Neural cell (in vitro differentiated cells): ENCODE measurements around the gene ISY1. TPM values are rescaled to one million over a fixed set of nuclear protein-coding genes. Genes with fewer than 3 reads are reported as not detected.

ENCODE experiments used
- H2AFZ ChIP-seq: fragments of 200-600, 300-800 bp; sonication (generic), shearing (Covaris generic); 2 replicates; pipeline ENCODE4 v1.6.0; 2014; ENCODE audit warnings: low read depth, mild to moderate bottlenecking, antibody characterized with exemption, low read length, moderate library complexity
- H3F3A ChIP-seq: fragments of 200-600 bp; shearing (Covaris generic); 2 replicates; pipeline ENCODE4 v1.6.1; 2016; ENCODE audit warnings: mild to moderate bottlenecking, moderate library complexity, mixed read lengths, antibody characterized with exemption, low read length; ENCODE audit not compliant: insufficient read depth, poor library complexity, severe bottlenecking
- H3K27ac ChIP-seq: fragments of 200-600, 300-800 bp; sonication (generic), shearing (Covaris generic); 2 replicates; pipeline ENCODE4 v1.5.1; 2014; ENCODE audit warnings: mild to moderate bottlenecking, low read length, moderate library complexity
- H3K27me3 ChIP-seq: fragments of 300-800, 200-600 bp; sonication (generic), shearing (Covaris generic); 2 replicates; pipeline ENCODE4 v1.6.0; 2014; ENCODE audit warnings: mild to moderate bottlenecking, low read depth, low read length, moderate library complexity; ENCODE audit not compliant: insufficient read depth
- H3K36me3 ChIP-seq: fragments of 300-800, 200-600 bp; sonication (generic), shearing (Covaris generic); 2 replicates; pipeline ENCODE4 v1.5.1; 2014; ENCODE audit warnings: mild to moderate bottlenecking, antibody characterized with exemption, low read length, moderate library complexity; ENCODE audit not compliant: insufficient read depth
- H3K4me2 ChIP-seq: fragments of 300-800, 200-600 bp; sonication (generic), shearing (Covaris generic); 2 replicates; pipeline ENCODE4 v1.6.0; 2014; ENCODE audit warnings: mild to moderate bottlenecking, low read length
- H3K4me3 ChIP-seq: fragments of 300-800, 200-600 bp; sonication (generic), shearing (Covaris generic); 2 replicates; pipeline ENCODE4 v1.5.1; 2014; ENCODE audit warnings: mild to moderate bottlenecking, low read length, moderate library complexity
- H3K79me2 ChIP-seq: fragments of 200-600 bp; shearing (Covaris generic); replicated peaks from 2 replicates; pipeline ENCODE4 v1.6.0; 2014; ENCODE audit warnings: mild to moderate bottlenecking, low read length, moderate library complexity; ENCODE audit not compliant: insufficient read depth
- H3K9ac ChIP-seq: fragments of 300-800, 200-600 bp; sonication (generic), shearing (Covaris generic); 2 replicates; pipeline ENCODE4 v1.6.1; 2016; ENCODE audit warnings: mild to moderate bottlenecking, low read length, mixed read lengths
- H3K9me2 ChIP-seq: fragments of 200-600 bp; shearing (Covaris generic); 2 replicates; pipeline ENCODE4 v1.6.1; 2016; ENCODE audit warnings: mild to moderate bottlenecking, low read length, mixed read lengths; ENCODE audit not compliant: insufficient read depth
- H3K9me3 ChIP-seq: fragments of 200-600, 300-800 bp; sonication (generic), shearing (Covaris generic); 2 replicates; pipeline ENCODE4 v1.6.1; 2016; ENCODE audit warnings: mild to moderate bottlenecking, mixed run types, low read length, moderate library complexity, mixed read lengths
- H4K20me1 ChIP-seq: fragments of 200-600 bp; shearing (Covaris generic); 2 replicates; pipeline ENCODE4 v1.6.1; 2016; ENCODE audit warnings: mild to moderate bottlenecking, mixed run types; ENCODE audit not compliant: insufficient read depth
- CTCF ChIP-seq: fragments of 450-650 bp; IDR thresholded peaks from 2 replicates; pipeline ENCODE4 v1.5.1; 2014; ENCODE audit warnings: antibody characterized with exemption, mild to moderate bottlenecking, moderate library complexity; ENCODE audit not compliant: poor library complexity, severe bottlenecking
- EP300 ChIP-seq: fragments of 450-650 bp; conservative IDR thresholded peaks from 2 replicates; pipeline ENCODE4 v1.6.1; 2014; ENCODE audit warnings: antibody characterized with exemption, mild to moderate bottlenecking, moderate library complexity; ENCODE audit not compliant: poor library complexity, severe bottlenecking
- EZH2 ChIP-seq: fragments of 200-600, 300-800 bp; shearing (Covaris generic), sonication (generic); IDR thresholded peaks from 2 replicates; pipeline ENCODE4 v1.6.1; 2014; ENCODE audit warnings: antibody characterized with exemption, low read length, borderline replicate concordance, mild to moderate bottlenecking; ENCODE audit not compliant: insufficient read depth, poor library complexity, severe bottlenecking
- MXI1 ChIP-seq: fragments of 450-650 bp; conservative IDR thresholded peaks from 2 replicates; pipeline ENCODE4 v1.6.1; 2014; ENCODE audit warnings: antibody characterized with exemption, mild to moderate bottlenecking; ENCODE audit not compliant: poor library complexity, severe bottlenecking
- POLR2AphosphoS5 ChIP-seq: IDR thresholded peaks from 2 replicates; pipeline ENCODE4 v1.6.1; 2012
- RAD21 ChIP-seq: fragments of 450-650 bp; conservative IDR thresholded peaks from 2 replicates; pipeline ENCODE4 v1.6.1; 2014; ENCODE audit warnings: antibody characterized with exemption, mild to moderate bottlenecking, moderate library complexity
- REST ChIP-seq: IDR thresholded peaks from 2 replicates; pipeline ENCODE4 v1.6.1; 2012; ENCODE audit warnings: borderline replicate concordance
- SMC3 ChIP-seq: fragments of 450-650 bp; conservative IDR thresholded peaks from 2 replicates; pipeline ENCODE4 v1.6.1; 2014; ENCODE audit warnings: antibody characterized with exemption, mild to moderate bottlenecking, moderate library complexity; ENCODE audit not compliant: poor library complexity
- TAF1 ChIP-seq: IDR thresholded peaks from 2 replicates; pipeline ENCODE4 v1.6.1; 2012; ENCODE audit warnings: low read depth
- polyA plus RNA-seq: library from polyadenylated mRNA; depleted of rRNA; stranded (reverse); fragments of >200 nt; gene quantifications from 2 replicates; pipeline ENCODE4 v1.2.3, GENCODE V29; 2014

The ISY1 gene
- polyA plus RNA-seq, 1 donor from 2014 or later: 23.3 TPM

GRCh38 chr3:129082026-129082425 is 78.8 kb downstream of the ISY1 start:
- Histone ChIP-seq H3K4me3 (no peak overlapping the region), H3K27me3 (no peaks in the 10 kb centered on the region), H4K20me1 (no peaks in the 10 kb centered on the region), H3K4me2 (no peak overlapping the region), H3K9ac (no peak overlapping the region), H3K27ac (no peak overlapping the region), H2AFZ (no peak overlapping the region), H3K9me3 (no peaks in the 10 kb centered on the region), H3K79me2 (no peaks in the 10 kb centered on the region), H3K36me3 (no peaks in the 10 kb centered on the region), H3K9me2 (no peaks in the 10 kb centered on the region), H3F3A (no peaks in the 10 kb centered on the region)
- no peak for TF ChIP-seq EP300
- no peak for TF ChIP-seq POLR2AphosphoS5
- TF ChIP-seq MXI1: no peak
- no peak for TF ChIP-seq EZH2
- TF ChIP-seq RAD21: no peak
- TF ChIP-seq REST: no peak
- TF ChIP-seq SMC3: no peak
- TF ChIP-seq TAF1: no peak
- TF ChIP-seq CTCF: no peak

GRCh38 chr3:129081503-129081902 is 79.4 kb downstream of the ISY1 start:
- Histone ChIP-seq H3F3A (no peaks in the 10 kb centered on the region), H3K27ac (no peak overlapping the region), H3K36me3 (no peaks in the 10 kb centered on the region), H3K9me2 (no peaks in the 10 kb centered on the region), H2AFZ (no peak overlapping the region), H3K9me3 (no peaks in the 10 kb centered on the region), H3K4me2 (no peak overlapping the region), H3K79me2 (no peaks in the 10 kb centered on the region), H4K20me1 (no peaks in the 10 kb centered on the region), H3K9ac (no peak overlapping the region), H3K4me3 (no peak overlapping the region), H3K27me3 (no peaks in the 10 kb centered on the region)
- TF ChIP-seq EP300 (no peak), POLR2AphosphoS5 (no peak), SMC3 (no peak), EZH2 (no peak), RAD21 (no peak), CTCF (no peak), TAF1 (no peak), MXI1 (no peak), REST (no peak)
